HG02759 (cell line): Measurements from ENCODE around the gene MLLT1.

ENCODE experiments used
- ATAC-seq: cut with Tn5 transposase; IDR thresholded peaks from one replicate; pipeline ENCODE4 v1.9.1; 2021; ENCODE audit warnings: mild to moderate bottlenecking, moderate library complexity; ENCODE audit not compliant: unreplicated experiment

Gene MLLT1

GRCh38 chr19:6236310-6237291 is 43.2 kb downstream of the MLLT1 start:
- ATAC-seq: no peak

- ATAC-seq: no peak
These were observed 44.5 kb downstream of the MLLT1 start for GRCh38 chr19:6235031-6235951.

GRCh38 chr19:6234527-6234926 is 45.2 kb downstream of the MLLT1 start:
- ATAC-seq: no peak

GRCh38 chr19:6233827-6234511 is 45.8 kb downstream of the MLLT1 start:
- no peak for ATAC-seq

GRCh38 chr19:6233056-6233826 is 46.5 kb downstream of the MLLT1 start:
- ATAC-seq: no peak

GRCh38 chr19:6232601-6233055 is 47.1 kb downstream of the MLLT1 start:
- ATAC-seq: no peak

GRCh38 chr19:6230991-6231448 is 48.8 kb downstream of the MLLT1 start:
- no peak for ATAC-seq

GRCh38 chr19:6229951-6230712 is 49.6 kb downstream of the MLLT1 start:
- ATAC-seq: no peak

GRCh38 chr19:6229216-6229913 is 50.4 kb downstream of the MLLT1 start:
- ATAC-seq: no peak

- ATAC-seq: no peak
These were observed 51.1 kb downstream of the MLLT1 start for GRCh38 chr19:6228551-6229215.

GRCh38 chr19:6227936-6228325 is 51.8 kb downstream of the MLLT1 start:
- ATAC-seq: no peak

- no peak for ATAC-seq
These were observed 52.4 kb downstream of the MLLT1 start for GRCh38 chr19:6227156-6227935.

GRCh38 chr19:6226444-6227155 is 53.2 kb downstream of the MLLT1 start:
- no peak for ATAC-seq

- no peak for ATAC-seq
These were observed 53.8 kb downstream of the MLLT1 start for GRCh38 chr19:6226012-6226411.

- no peak for ATAC-seq
These were observed 54.4 kb downstream of the MLLT1 start for GRCh38 chr19:6225232-6225865.

GRCh38 chr19:6224308-6224675 is 55.5 kb downstream of the MLLT1 start:
- no peak for ATAC-seq
